ENCODE data around the gene CRIP3.

GRCh38 chr6:43313813-43314212 is 5.2 kb upstream of the CRIP3 start:
- no peak for TF ChIP-seq RAD21 (IDR thresholded peaks at IDR 0.05 in 1 of 2, conservative IDR thresholded peaks at IDR 0.05 in 1 of 2; ENCODE audit: low read depth in 2 of 2, low read length in 2 of 2)
- TF ChIP-seq MAX (IDR thresholded peaks at IDR 0.05): no peak
- no peak for TF ChIP-seq SIN3A (conservative IDR thresholded peaks at IDR 0.05 in 1 of 2, IDR thresholded peaks at IDR 0.05 in 1 of 2; ENCODE audit: low read depth in 1 of 2, low read length in 2 of 2)
- TF ChIP-seq CTCF (IDR thresholded peaks at IDR 0.05; ENCODE audit: control extremely low read depth in 1 of 3, insufficient read depth in 1 of 3, low read depth in 1 of 3, low read length in 3 of 3): no peak
- no peak for TF ChIP-seq NRF1 (IDR thresholded peaks at IDR 0.05; ENCODE audit: low read depth, low read length)
- TF ChIP-seq CEBPB (IDR thresholded peaks at IDR 0.05; ENCODE audit: low read depth, low read length): no peak
